ENCODE results near the gene PTGES2.

PTGES2 gene

DNA sequence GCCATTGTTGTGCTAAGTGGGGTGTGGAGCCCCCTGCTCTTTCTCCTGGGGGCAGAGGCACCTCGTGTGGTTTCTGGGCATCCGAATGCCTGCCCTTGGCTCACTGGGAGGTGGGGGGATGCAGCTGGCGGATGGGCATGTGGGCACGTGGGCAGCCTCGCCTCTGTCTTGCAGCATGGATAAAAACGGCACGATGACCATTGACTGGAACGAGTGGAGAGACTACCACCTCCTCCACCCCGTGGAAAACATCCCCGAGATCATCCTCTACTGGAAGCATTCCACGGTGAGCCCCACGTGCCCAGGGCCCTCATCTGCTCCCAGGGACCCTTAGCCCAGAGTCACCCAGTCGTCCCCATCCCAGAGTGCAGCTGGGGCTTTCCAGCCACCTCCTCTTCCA is 25.3 kb downstream of the PTGES2 start:
- DNase-seq, result no peak

- no peak for DNase-seq
Measured at GRCh38 chr9:128101690-128102089, 25.8 kb downstream of the PTGES2 start.

GRCh38 chr9:128101231-128101661 is 26.3 kb downstream of the PTGES2 start:
- DNase-seq, result no peak

DNA sequence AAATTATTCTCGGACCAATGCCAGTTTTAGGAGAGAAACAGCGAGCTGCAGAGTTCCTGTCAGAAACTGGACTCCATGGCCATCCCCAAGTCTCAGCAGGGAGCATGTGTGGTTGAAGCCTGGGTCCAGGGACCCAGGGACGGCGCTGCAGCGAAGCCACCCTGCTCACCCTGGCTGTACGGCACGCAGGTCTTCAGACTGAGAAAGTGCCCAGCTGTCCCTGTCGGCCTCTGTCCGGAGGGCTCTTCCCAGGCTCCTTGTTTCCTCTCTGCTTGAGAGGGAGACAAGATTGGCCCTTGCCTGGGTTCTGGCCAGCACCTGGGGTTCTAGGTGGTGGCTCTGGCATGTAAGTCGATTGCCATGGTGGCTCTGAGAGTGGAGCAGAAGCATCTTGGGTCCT is 26.9 kb downstream of the PTGES2 start:
- DNase-seq, result no peak

DNA sequence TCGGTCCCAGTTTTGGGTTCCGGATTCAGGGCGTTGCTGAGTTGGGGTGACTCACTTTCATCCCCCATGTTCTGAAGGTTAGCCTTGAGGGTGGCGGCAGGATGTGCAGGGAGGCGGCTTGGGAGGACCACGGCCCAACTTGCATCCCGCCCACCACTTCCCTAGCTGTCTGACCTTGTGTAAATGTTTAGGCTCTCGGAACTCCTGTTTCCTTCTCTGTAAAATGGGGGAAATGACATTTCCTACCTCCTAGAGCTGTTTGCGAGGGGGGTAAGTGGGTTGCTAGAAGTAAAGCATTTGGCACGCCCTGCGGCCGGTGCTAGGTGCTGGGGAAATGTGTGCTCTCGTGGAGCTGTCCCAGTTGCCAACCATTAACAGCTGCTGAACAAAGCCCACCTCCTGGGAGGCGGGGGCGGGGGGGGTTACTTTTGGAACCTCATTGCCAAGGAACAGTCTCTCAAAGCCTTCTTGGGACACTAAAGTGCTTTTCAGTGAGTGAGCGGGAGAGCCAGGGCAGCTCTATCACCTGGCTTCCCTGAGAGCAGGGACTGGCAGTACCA is 27.5 kb downstream of the PTGES2 start:
- no peak for DNase-seq

DNA sequence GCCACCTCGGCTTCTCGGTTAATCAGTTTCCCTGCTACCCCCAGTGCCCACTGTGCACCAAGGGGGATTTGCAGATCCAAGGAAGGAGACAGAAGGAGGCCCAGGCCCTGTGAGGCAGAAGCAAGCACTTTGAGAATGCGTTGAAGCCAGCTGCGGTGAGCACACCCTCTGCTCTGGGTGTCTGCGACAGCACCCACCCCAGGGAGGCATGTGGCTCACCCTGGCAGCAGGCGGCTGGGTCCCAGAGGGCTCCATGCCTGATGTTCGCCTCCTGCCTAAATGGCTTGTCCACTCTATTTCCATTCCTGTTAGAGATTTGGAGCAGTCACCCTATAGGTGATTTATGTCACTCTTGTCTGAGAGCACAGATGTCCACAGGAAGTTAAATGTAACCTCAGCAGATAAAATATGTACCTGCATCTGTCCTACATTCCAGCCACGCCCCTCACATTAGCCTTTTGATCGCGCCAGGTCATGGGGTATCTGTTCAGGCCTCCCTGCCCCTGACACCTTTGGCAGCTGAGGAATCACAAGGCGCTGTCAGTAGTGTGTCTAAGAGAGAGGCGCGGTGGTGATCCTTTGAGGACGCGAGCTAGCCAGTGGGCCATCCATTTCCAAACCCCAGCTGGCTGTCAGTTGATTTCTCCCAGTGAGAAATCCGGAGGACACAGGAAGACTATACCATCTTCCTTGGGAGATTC is 28.1 kb downstream of the PTGES2 start:
- DNase-seq, result no peak

DNA sequence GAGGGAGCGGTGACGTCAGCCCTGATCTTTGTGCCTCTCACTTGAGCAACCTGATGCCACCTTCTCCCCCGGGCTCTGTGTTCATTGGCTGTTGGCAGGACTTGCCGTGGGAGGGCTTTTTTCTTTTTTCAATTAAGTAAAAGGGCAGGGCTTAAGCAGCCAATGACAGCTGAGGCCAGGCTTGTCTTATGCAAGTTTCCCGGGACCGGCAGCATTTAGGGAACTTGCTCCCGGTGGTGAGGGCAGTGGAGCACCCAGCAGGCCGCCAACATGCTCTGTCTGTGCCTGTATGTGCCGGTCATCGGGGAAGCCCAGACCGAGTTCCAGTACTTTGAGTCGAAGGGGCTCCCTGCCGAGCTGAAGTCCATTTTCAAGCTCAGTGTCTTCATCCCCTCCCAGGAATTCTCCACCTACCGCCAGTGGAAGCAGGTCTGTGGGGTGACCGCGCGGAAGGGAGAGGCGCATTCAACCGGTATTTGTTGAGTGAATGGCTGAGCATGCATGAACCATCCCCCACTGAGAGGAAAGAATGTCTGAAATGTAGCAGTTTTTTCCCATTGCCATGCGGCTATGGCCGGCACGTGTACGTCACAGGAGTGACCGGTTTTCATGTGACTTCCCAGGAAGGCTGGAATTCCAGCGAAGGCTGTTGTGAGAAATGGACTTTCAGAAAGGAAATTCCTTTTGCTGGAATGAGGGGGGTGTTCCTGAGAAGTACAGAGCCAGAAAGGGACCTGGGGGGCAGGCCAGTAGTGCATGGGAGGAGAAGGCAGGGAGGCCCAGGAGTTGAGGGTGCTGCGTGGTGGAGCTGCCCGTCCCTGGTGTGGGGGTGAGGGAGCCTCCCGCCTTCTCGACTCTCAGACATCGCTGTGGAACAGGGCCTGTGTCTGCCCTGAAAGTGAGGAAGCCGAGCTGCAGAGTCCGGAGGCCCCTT is 29.0 kb downstream of the PTGES2 start:
- DNase-seq, result peak; percentile 55

DNA sequence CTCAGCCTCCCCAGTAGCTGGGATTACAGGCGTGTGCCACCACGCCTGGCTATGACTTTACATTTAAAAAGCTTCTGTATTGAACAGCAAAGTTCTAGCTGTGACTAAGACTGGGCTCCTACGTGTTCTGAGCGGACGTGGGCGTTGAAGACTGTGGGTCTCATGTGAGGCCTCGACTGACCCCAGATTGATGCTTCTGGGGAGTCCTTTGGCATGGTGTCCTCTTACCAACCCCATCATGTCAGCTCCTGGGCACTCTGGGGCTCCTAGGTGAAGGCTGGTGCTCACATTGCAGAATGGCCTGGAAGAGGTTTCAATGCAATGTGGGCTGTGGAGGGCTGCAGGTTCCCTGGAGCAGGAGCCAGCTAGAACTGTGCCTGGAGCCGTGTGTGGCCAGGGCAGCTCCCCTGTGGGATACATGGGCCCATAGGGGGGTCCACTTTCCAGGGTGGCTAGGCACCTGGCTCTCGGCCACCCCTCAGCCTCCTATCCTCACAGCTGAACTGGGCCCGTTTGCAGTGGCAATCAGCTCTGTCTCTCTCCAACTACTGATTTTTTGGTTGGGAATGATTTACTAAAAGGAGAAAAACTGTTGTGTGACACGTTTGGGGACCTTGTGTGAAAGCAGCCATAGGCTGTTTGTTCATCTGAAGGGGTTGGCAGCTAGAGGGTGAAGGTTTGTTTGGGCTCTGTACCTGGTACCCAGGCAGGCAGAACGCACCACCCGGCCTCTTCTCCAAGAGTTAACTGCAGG is 29.8 kb downstream of the PTGES2 start:
- no peak for DNase-seq

DNA sequence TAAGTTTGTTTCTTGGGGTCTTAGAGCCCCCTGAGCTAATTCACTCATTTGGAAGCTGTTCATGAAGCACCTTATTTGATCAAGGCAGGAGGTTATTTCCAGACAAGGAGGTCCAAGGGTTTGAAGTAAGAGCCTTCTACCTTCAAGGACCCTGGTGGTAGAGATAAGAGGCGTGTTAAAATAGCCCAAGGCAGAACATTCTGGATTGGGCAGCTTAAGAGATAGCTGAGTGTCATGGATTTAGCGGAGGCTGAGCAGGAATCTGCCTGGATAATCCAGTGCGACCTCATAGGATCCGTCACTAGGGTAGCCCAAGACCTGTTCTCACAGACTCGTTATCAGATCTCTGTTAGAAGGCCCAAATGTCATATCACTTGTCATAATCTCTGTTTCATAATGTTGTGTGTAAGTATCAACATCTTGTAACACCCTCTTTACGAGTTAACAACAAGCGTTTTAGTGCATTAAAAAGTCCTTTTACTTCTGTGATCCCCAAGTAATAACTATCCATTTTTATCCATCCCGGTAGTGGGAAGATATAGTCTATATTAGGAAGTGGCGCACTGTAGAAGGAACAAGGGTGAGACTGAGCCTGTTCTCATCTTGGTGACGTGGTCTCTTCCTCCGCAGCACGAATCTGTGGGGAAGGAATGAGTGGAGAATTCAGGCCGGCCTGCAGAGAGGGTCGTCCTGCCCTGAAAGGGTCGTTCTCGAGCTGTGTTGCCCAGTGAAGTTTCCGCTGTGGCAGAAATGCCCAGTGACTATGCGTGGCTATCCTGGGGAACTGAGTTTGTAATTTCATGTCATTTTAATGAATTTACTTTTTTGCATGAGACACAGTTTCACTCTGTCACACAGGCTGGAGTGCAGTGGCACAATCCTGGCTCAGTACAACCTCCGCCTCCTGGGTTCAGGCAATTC is 30.7 kb downstream of the PTGES2 start:
- no peak for DNase-seq

- no peak for DNase-seq
Measured at GRCh38 chr9:128094950-128095544, 32.5 kb downstream of the PTGES2 start.

GRCh38 chr9:128094166-128094949 is 33.2 kb downstream of the PTGES2 start:
- DNase-seq, result peak; percentile 83

DNA sequence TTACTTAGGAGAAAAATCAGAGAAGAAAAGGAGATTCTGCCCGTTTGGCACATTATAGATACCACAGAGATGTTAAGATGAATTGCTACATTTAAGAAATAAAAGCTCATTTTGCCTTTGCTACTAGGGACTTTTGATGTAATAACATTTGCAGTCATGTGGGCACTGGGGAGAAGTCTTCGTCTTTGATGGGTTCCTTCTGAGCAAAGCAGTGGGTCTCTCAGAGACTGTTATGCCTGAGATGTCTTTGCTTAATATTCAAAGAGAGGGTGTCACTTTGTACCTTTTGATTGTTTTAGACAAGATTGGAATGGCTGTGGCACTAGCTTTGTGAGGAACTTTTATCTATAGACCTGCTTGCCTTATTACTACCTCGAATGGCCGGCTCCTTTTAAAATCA is 34.5 kb downstream of the PTGES2 start:
- no peak for DNase-seq

- DNase-seq, result no peak
Measured at GRCh38 chr9:128092199-128092977, 35.1 kb downstream of the PTGES2 start.

DNA sequence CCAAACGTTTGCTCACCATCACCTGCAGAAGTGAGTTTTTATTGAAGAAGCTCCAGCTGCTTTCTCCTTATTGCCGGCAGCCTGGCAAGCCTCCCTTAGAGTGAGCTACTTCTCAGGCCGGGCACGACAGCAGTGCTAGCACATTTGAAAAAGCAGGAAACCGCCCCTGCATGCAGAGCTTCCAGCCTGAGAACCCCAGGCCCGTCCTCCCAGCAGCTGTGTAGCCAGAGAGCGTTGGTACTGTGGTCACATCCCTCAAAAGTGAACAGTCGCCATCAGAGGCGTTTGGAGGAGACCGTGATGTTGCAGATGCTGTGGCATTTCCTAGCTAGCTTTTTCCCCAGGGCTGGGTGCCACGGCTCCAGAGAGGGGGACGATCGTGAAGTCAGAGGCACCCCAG is 36.0 kb downstream of the PTGES2 start:
- no peak for DNase-seq

- no peak for DNase-seq
Measured at GRCh38 chr9:128091144-128091543, 36.4 kb downstream of the PTGES2 start.

GRCh38 chr9:128089299-128089698 is 38.2 kb downstream of the PTGES2 start:
- no peak for DNase-seq

DNA sequence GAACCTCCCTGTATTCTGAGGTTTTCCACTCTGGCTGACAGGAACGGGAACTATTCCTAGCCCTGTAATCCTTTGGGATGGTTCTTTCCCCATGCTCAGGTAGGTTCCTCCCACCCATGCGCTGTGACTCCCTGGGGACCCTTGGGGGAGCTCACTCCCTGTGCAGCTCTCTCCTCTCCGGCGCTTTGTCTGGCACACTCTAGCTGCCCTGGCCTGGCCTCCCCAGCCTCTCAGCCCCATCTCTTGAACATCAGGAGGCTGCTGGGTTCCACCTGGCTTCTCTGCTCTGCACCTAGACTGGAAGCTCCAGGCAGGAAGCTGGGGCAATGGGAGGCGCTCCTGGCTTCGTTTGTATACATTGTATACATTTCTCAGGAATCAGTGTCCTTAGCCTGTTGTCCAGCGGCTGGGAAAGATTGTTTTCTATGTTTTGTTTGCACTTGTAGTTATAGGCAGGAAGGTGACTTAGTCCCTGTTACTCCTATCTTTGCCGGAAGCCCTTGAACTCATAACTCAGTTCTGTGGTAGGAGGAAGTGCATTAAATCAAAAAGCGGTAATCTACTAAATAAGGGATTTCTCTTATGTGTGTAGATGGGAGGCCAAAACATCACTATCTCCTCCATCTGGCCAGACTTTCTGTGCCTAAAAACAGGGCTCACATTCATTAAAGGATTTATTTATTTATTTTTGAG is 39.1 kb downstream of the PTGES2 start:
- DNase-seq, result no peak

GRCh38 chr9:128087262-128087661 is 40.3 kb downstream of the PTGES2 start:
- DNase-seq, result no peak

- DNase-seq, result no peak
Measured at GRCh38 chr9:128085943-128086342, 41.6 kb downstream of the PTGES2 start.
